CD4-positive, alpha-beta T cell (primary cell): Measurements from ENCODE around the gene APPL2. TPM values are rescaled to one million over a fixed set of nuclear protein-coding genes. Genes with fewer than 3 reads are reported as not detected.

Experiments
- ATAC-seq: fragments of 200-7000 bp; cut with Tn5 transposase; one replicate; pipeline ENCODE4 v1.10.0; 2022; ENCODE audit warnings: mild to moderate bottlenecking; ENCODE audit not compliant: poor library complexity
- CTCF ChIA-PET: fragments of 350-600 bp; sonication (Branson Sonifier 250); formaldehyde crosslinking; loops from one replicate; lab custom pipeline; 2021; ENCODE audit warnings: antibody characterized with exemption, inconsistent platforms; lab: Charles Lee
- POLR2A ChIA-PET: fragments of 350-600 bp; sonication (Branson Sonifier 250); formaldehyde crosslinking; loops from one replicate; lab custom pipeline; 2021; ENCODE audit warnings: antibody characterized with exemption, inconsistent platforms; lab: Charles Lee
- DNase-seq, 14 experiments: peaks; one replicate each; pipeline ENCODE4 v3.0.0-alpha.2; 2013 to 2020; ENCODE audit warnings: mixed read lengths in 2 of 14
- H3K27ac ChIP-seq, 2 donors: one replicate each; pipeline versions ENCODE4 v1.5.1 to v1.7.0; 2013; ENCODE audit warnings: low read length in 2 of 2, low read depth in 1 of 2, mild to moderate bottlenecking in 1 of 2
- H3K27me3 ChIP-seq, 2 experiments: 1 replicate in 1 of 2; 2 replicates in 1 of 2; pipeline versions ENCODE4 v1.6.1 to v1.7.0; 2013; ENCODE audit warnings: low read length in 2 of 2, control low read depth in 1 of 2, mild to moderate bottlenecking in 1 of 2, moderate library complexity in 1 of 2; ENCODE audit not compliant: insufficient read depth in 2 of 2, control insufficient read depth in 1 of 2
- H3K36me3 ChIP-seq: one replicate; pipeline ENCODE4 v1.6.1; 2013; ENCODE audit warnings: low read length, control low read depth; ENCODE audit not compliant: insufficient read depth
- H3K4me1 ChIP-seq: one replicate; pipeline ENCODE4 v1.6.1; 2013; ENCODE audit warnings: low read length, control low read depth; ENCODE audit not compliant: insufficient read depth
- H3K4me3 ChIP-seq: one replicate; pipeline ENCODE4 v1.5.1; 2013; ENCODE audit warnings: mild to moderate bottlenecking, low read length, moderate library complexity
- H3K9me3 ChIP-seq, 2 experiments: 1 replicate in 1 of 2; 2 replicates in 1 of 2; pipeline versions ENCODE4 v1.6.1 to v1.7.0; 2013; ENCODE audit warnings: low read length in 2 of 2, mild to moderate bottlenecking in 2 of 2, control low read depth in 1 of 2, moderate library complexity in 1 of 2; ENCODE audit not compliant: control insufficient read depth in 1 of 2, insufficient read depth in 1 of 2
- H3K27ac Mint-ChIP-seq: one replicate; pipeline ENCODE4 v1.8.0; 2020; ENCODE audit warnings: mixed read lengths
- H3K27me3 Mint-ChIP-seq: one replicate; pipeline ENCODE4 v1.8.0; 2021; ENCODE audit warnings: mixed read lengths
- H3K36me3 Mint-ChIP-seq: one replicate; pipeline ENCODE4 v1.8.0; 2021; ENCODE audit warnings: low read depth, mixed read lengths
- H3K4me1 Mint-ChIP-seq: one replicate; pipeline ENCODE4 v1.8.0; 2021; ENCODE audit warnings: low read depth, mixed read lengths
- H3K4me3 Mint-ChIP-seq: one replicate; pipeline ENCODE4 v1.8.0; 2020; ENCODE audit warnings: mild to moderate bottlenecking, mixed read lengths
- H3K9me3 Mint-ChIP-seq: one replicate; pipeline ENCODE4 v1.8.0; 2020; ENCODE audit warnings: mixed read lengths
- intact Hi-C, 2 experiments: fragments of 100-400 bp; cut with DNase I in 1 of 2; cut with micrococcal nuclease in 1 of 2; formaldehyde crosslinking; loops; one replicate each; pipeline versions ENCODE4 v1.15.1 to v1.9.0; 2023 to 2025; cut with DNase I, micrococcal nuclease
- total RNA-seq, 174 experiments: library from RNA in 2 of 174; stranded (reverse) in 2 of 174; gene quantifications; one replicate each; pipeline ENCODE4 v1.2.3 and lab custom pipeline; 2021 to 2026
- TF ChIP-seq, protein P1 (sequence below): fragments of 200-600 bp; IDR thresholded peaks from one replicate; pipeline ENCODE4 v1.8.0; 2022; ENCODE audit warnings: antibody characterized with exemption, mild to moderate bottlenecking

Gene APPL2
- total RNA-seq, 2 experiments from 2014 or later, result 58.8 to 59.9 TPM

DNA sequence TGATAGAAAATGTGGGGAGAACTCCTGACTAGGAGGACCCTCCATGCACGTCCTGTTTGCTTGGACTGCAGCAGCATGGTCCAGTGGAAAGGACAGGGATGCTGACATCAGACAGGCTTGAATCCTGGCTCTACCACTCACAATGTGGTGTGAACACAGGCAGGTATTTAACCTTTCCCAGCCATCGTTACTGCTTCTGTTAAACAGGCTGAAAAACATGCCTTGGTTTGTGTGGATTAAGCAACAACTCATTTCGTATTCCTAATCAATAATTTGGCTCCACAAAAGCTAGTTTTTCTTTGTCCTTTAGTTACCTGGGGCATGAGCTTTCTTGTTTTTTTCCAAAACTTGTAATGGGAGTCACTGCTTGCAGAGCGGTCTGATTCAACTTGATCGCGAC lies 41.0 kb downstream of the APPL2 start:
- ChIA-PET POLR2A (no interaction called here), CTCF (no interaction called here)
- H3K4me1 ChIP-seq, result no peaks in the 10 kb centered on the region
- no peak overlapping the region for H3K4me3 Mint-ChIP-seq
- TF ChIP-seq, protein P1, sequence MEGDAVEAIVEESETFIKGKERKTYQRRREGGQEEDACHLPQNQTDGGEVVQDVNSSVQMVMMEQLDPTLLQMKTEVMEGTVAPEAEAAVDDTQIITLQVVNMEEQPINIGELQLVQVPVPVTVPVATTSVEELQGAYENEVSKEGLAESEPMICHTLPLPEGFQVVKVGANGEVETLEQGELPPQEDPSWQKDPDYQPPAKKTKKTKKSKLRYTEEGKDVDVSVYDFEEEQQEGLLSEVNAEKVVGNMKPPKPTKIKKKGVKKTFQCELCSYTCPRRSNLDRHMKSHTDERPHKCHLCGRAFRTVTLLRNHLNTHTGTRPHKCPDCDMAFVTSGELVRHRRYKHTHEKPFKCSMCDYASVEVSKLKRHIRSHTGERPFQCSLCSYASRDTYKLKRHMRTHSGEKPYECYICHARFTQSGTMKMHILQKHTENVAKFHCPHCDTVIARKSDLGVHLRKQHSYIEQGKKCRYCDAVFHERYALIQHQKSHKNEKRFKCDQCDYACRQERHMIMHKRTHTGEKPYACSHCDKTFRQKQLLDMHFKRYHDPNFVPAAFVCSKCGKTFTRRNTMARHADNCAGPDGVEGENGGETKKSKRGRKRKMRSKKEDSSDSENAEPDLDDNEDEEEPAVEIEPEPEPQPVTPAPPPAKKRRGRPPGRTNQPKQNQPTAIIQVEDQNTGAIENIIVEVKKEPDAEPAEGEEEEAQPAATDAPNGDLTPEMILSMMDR, result no peak
- H3K27me3 Mint-ChIP-seq, result no peaks in the 10 kb centered on the region
- H3K27ac ChIP-seq, result no peak overlapping the region
- no peak for ATAC-seq
- intact Hi-C loops, result no loop called here
- no peaks in the 10 kb centered on the region for H3K9me3 ChIP-seq
- no peak overlapping the region for H3K27ac Mint-ChIP-seq
- no peak overlapping the region for H3K4me3 ChIP-seq
- H3K27me3 ChIP-seq, result no peaks in the 10 kb centered on the region
- H3K9me3 Mint-ChIP-seq, result no peaks in the 10 kb centered on the region
- no peak for DNase-seq
- peaks cover 81% of the 10 kb centered on the region for H3K36me3 ChIP-seq
- H3K36me3 Mint-ChIP-seq, result peaks cover 78% of the 10 kb centered on the region
- no peaks in the 10 kb centered on the region for H3K4me1 Mint-ChIP-seq

DNA sequence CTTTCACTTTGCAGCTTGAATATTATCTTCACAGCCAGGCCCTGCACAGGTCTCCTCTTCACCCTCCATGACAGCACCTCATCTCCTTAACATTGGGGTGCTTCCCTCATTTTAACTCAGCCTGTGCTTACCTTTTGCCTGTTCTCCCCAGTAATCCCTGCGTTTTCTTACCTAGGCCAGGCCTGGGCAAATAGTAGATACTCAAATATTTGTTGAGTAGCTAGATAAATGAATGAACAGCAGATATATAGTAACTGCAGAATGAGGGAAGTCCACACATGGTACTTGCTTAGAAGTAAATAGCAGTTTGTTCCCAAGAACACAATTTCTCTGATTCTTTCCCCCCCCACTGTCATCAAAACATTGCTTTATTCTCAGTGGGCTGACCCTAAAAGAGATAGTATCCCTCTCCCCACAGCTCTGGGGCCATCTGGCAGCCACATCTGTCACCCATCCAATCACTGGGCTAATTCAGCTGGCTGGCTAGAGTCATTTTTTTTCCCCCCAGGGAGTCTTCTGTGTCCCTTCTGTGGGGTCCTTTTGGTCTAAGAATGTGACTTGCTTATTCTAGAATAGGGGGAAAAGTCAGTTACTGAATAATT lies 43.2 kb downstream of the APPL2 start:
- Histone ChIP-seq H3K9me3 (no peaks in the 10 kb centered on the region), H3K27ac (no peak overlapping the region), H3K27me3 (no peaks in the 10 kb centered on the region), H3K4me3 (no peak overlapping the region), H3K36me3 (peaks cover 86% of the 10 kb centered on the region), H3K4me1 (no peaks in the 10 kb centered on the region)
- Mint-ChIP-seq H3K36me3 (peaks cover 90% of the 10 kb centered on the region), H3K4me3 (no peak overlapping the region), H3K27me3 (no peaks in the 10 kb centered on the region), H3K9me3 (no peaks in the 10 kb centered on the region), H3K27ac (no peak overlapping the region), H3K4me1 (no peaks in the 10 kb centered on the region)
- ChIA-PET CTCF (no interaction called here), POLR2A (interaction anchor here (0.6 kb wide), 1 partner anchor 128 kb away, joined by 3 read pairs; no protein-coding TSS in a partner anchor)
- DNase-seq (no peak), ATAC-seq (no peak)
- TF ChIP-seq, protein P1, result no peak
- intact Hi-C loops, result no loop called here

DNA sequence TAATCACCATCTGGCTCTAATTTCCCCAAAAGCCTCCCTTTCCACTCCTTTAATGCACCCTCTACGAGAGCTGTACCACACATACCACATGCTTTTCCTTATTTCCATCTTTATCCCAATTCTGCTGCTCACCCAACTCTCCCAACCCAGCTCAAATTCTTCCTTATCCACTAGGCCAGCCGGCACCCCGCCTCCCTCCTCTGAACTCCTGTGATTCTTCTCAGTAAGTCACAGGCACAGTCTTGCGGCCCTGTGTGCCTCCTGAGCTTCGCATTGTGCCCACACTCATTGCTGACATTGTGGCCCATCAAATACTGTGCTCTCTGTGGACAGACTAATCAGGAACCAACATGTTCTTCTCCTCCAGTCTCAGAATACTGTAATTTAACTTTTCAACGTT lies 45.4 kb downstream of the APPL2 start:
- Mint-ChIP-seq H3K36me3 (peaks cover 98% of the 10 kb centered on the region), H3K4me1 (no peaks in the 10 kb centered on the region), H3K27me3 (no peaks in the 10 kb centered on the region), H3K9me3 (no peaks in the 10 kb centered on the region), H3K4me3 (no peak overlapping the region), H3K27ac (no peak overlapping the region)
- intact Hi-C loops, result no loop called here
- ATAC-seq (no peak), DNase-seq (no peak)
- TF ChIP-seq, protein P1, result no peak
- ChIA-PET POLR2A (no interaction called here), CTCF (no interaction called here)
- no peak overlapping the region for H3K27ac ChIP-seq
- no peaks in the 10 kb centered on the region for H3K9me3 ChIP-seq
- H3K36me3 ChIP-seq, result peaks cover 86% of the 10 kb centered on the region
- H3K4me3 ChIP-seq, result no peak overlapping the region
- H3K4me1 ChIP-seq, result no peaks in the 10 kb centered on the region
- no peaks in the 10 kb centered on the region for H3K27me3 ChIP-seq
